ENCODE measurements around the gene RBMS3. TPM values are rescaled to one million over a fixed set of nuclear protein-coding genes. Genes with fewer than 3 reads are reported as not detected.
A peak's percentile ranks its signal among the peaks of the same experiment; 100 is the strongest.

RBMS3 gene
- total RNA-seq, 2 donors from 2014 or later, result 2.8 to 9.6 TPM

DNA sequence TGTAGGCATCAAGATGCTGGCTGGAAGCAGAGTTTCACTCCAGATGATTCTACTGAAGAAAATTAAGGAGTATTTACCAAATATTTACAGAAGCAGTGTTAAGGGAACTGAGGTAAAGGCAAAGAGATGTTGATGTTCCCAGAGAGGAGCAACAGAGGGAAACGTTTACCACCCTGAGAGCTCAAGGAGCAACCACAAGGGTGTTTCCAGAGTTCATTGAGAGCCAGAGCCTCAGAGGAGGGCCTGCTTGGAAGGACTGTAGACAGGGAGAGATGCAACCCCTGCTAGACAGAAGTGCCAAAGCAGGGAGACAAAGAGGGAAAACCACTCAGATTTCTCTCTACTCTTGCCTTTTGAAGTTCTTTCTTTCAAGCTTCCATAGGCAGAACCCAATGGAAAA lies 474.5 kb downstream of the RBMS3 start:
- no peaks in the 10 kb centered on the region for H3K27me3 ChIP-seq
- no peaks in the 10 kb centered on the region for H3K36me3 ChIP-seq
- no peak overlapping the region for H3K27ac ChIP-seq
- no peak for DNase-seq
- H3K9ac ChIP-seq (ENCODE audit: low read depth in 2 of 2, low read length in 2 of 2), result no peak overlapping the region
- no peak overlapping the region for H3K4me3 ChIP-seq
- intact Hi-C loops (cut with DNase I), result no loop called here
- H3K9me3 ChIP-seq, result no peaks in the 10 kb centered on the region
- TF ChIP-seq, protein P1, sequence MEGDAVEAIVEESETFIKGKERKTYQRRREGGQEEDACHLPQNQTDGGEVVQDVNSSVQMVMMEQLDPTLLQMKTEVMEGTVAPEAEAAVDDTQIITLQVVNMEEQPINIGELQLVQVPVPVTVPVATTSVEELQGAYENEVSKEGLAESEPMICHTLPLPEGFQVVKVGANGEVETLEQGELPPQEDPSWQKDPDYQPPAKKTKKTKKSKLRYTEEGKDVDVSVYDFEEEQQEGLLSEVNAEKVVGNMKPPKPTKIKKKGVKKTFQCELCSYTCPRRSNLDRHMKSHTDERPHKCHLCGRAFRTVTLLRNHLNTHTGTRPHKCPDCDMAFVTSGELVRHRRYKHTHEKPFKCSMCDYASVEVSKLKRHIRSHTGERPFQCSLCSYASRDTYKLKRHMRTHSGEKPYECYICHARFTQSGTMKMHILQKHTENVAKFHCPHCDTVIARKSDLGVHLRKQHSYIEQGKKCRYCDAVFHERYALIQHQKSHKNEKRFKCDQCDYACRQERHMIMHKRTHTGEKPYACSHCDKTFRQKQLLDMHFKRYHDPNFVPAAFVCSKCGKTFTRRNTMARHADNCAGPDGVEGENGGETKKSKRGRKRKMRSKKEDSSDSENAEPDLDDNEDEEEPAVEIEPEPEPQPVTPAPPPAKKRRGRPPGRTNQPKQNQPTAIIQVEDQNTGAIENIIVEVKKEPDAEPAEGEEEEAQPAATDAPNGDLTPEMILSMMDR (IDR thresholded peaks at IDR 0.05), result no peak
- H3K4me1 ChIP-seq, result no peaks in the 10 kb centered on the region

- no peaks in the 10 kb centered on the region for H3K27me3 ChIP-seq
- H3K9me3 ChIP-seq, result no peaks in the 10 kb centered on the region
- intact Hi-C loops (cut with DNase I), result no loop called here
- TF ChIP-seq, protein P1 (IDR thresholded peaks at IDR 0.05), result no peak
- DNase-seq, result no peak
- H3K36me3 ChIP-seq, result no peaks in the 10 kb centered on the region
- H3K9ac ChIP-seq (ENCODE audit: low read depth in 2 of 2, low read length in 2 of 2), result no peak overlapping the region
- H3K4me3 ChIP-seq, result no peak overlapping the region
- H3K27ac ChIP-seq, result no peak overlapping the region
- no peaks in the 10 kb centered on the region for H3K4me1 ChIP-seq
Observed at GRCh38 chr3:29757054-29757777, 476.3 kb downstream of the RBMS3 start.

- DNase-seq, result no peak
- Histone ChIP-seq H3K9ac (ENCODE audit: low read depth in 2 of 2, low read length in 2 of 2) (no peak overlapping the region), H3K4me3 (no peak overlapping the region), H3K27me3 (no peaks in the 10 kb centered on the region), H3K27ac (peak overlapping the region; percentile 29), H3K9me3 (no peaks in the 10 kb centered on the region), H3K36me3 (no peaks in the 10 kb centered on the region), H3K4me1 (no peaks in the 10 kb centered on the region)
- TF ChIP-seq, protein P1 (IDR thresholded peaks at IDR 0.05), result no peak
- intact Hi-C loops (cut with DNase I), result no loop called here
Observed at GRCh38 chr3:29758108-29758433, 477.2 kb downstream of the RBMS3 start.

GRCh38 chr3:29758434-29759322 lies 477.8 kb downstream of the RBMS3 start:
- intact Hi-C loops (cut with DNase I), result no loop called here
- no peak for DNase-seq
- H3K27ac ChIP-seq, result peak overlapping the region; percentile 29
- H3K27me3 ChIP-seq, result no peaks in the 10 kb centered on the region
- no peaks in the 10 kb centered on the region for H3K9me3 ChIP-seq
- no peak overlapping the region for H3K4me3 ChIP-seq
- no peaks in the 10 kb centered on the region for H3K4me1 ChIP-seq
- TF ChIP-seq, protein P1 (IDR thresholded peaks at IDR 0.05), result no peak
- H3K9ac ChIP-seq (ENCODE audit: low read depth in 2 of 2, low read length in 2 of 2), result peak overlapping the region in 1 of 2 donors; percentile 16
- H3K36me3 ChIP-seq, result no peaks in the 10 kb centered on the region

DNA sequence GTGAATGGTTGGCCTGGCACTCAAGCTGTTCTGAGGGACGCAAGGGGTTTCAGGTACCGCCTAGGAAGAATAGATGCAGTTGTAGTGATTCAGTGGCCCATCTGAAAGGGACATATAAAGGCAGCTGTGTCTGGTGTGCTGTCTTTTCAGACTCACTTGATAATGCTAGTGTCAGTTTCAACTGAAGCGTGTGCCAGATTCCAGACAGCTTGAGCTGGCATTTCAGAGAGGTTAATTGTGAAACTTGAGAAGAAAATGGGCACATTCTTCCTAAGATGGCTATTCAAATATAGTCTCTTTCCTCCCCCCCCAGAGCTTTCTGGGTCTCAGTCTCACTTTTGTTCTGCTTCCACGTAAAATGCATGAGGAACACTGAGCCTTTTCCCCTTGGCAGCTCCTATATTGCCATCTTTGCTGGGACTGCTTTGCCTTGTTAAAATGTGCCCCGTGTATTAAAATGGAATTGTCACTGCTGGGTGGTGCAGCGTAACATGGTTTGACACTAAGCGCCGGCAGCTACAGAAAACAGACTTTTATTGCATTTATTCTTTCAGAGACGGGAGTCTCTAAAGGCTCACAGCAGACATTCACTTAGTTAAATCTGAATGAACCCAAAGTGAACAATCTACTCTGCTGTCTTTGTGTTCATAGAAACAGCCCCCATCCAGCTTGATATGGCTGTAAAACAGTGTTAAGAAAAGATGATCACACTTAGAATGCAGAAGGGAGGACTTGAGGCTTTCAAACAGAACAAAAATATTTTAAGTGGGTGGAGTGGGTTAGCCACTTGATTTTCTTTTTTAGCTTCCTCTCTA lies 478.7 kb downstream of the RBMS3 start:
- Histone ChIP-seq H3K36me3 (no peaks in the 10 kb centered on the region), H3K27me3 (no peaks in the 10 kb centered on the region), H3K9me3 (no peaks in the 10 kb centered on the region), H3K4me1 (no peaks in the 10 kb centered on the region), H3K9ac (ENCODE audit: low read depth in 2 of 2, low read length in 2 of 2) (peak overlapping the region in 1 of 2 donors; percentile 16), H3K4me3 (no peak overlapping the region), H3K27ac (peak overlapping the region; percentile 29)
- TF ChIP-seq, protein P1 (IDR thresholded peaks at IDR 0.05), result no peak
- no peak for DNase-seq
- intact Hi-C loops (cut with DNase I), result no loop called here

Data from colonic mucosa (tissue), 4 donors.